Hematopoietic multipotent progenitor cell treated with erythropoietin and hydrocortisone succinate and interleukin-3 and kit ligand, for 15 days (in vitro differentiated cells): Measurements from ENCODE around the gene SPRED2.

Source experiments
- DNase-seq: peaks from one replicate; pipeline ENCODE4 v3.0.0-alpha.2; 2015; ENCODE audit warnings: low spot score

The SPRED2 gene, protein sequence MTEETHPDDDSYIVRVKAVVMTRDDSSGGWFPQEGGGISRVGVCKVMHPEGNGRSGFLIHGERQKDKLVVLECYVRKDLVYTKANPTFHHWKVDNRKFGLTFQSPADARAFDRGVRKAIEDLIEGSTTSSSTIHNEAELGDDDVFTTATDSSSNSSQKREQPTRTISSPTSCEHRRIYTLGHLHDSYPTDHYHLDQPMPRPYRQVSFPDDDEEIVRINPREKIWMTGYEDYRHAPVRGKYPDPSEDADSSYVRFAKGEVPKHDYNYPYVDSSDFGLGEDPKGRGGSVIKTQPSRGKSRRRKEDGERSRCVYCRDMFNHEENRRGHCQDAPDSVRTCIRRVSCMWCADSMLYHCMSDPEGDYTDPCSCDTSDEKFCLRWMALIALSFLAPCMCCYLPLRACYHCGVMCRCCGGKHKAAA

GRCh38 chr2:65432227-65433190 is at the start of gene SPRED2:
TSS of gene SPRED2 (minus strand) at chr2:65432599. CDS start at chr2:65431987, 612 bp downstream.
- peak; percentile 80 for DNase-seq

- no peak for DNase-seq
These were observed 49.6 kb upstream of the SPRED2 start for GRCh38 chr2:65481961-65482360.

DNA sequence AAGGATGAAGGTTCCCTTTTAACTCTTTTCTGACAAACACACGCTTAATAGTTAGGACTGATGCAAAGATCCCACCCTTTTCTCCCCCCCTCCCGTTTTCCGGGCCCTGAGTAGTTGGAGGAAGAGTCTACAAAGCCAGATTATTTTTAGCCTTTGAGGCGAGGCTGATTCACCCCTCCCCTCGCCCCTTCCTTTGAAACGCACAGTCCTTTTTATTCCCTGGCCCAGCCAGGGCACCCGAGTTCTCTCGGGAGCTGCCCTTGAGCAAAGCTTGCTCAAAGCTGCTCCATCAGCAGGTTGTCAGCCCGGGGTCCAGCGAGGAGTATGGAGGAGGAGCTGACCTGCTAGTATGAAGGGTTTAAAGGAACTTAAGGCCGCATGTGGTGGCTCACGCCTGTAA is 47.1 kb upstream of the SPRED2 start:
- no peak for DNase-seq

GRCh38 chr2:65478498-65479135 is 46.2 kb upstream of the SPRED2 start:
- DNase-seq: no peak

GRCh38 chr2:65477590-65477989 is 45.2 kb upstream of the SPRED2 start:
- no peak for DNase-seq

DNA sequence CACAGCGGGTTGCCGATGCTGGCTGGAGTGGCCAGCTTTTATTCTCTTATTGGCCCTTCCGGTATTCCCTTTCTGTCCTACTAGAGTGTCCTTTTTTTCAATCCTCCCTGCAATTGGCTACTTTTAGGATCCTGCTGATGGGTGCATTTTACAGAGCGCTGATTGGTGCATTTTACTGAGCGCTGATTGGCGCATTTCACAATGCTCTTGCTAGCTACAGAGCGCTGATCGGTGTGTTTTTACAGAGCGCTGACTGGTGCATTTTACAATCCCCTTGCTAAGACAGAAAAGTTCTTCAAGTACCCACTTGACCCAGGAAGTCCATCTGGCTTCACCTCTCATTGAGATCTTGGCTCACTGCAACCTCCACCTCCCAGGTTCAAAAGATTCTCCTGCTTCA is 44.4 kb upstream of the SPRED2 start:
- no peak for DNase-seq

GRCh38 chr2:65475000-65475399 is 42.6 kb upstream of the SPRED2 start:
- DNase-seq: no peak

DNA sequence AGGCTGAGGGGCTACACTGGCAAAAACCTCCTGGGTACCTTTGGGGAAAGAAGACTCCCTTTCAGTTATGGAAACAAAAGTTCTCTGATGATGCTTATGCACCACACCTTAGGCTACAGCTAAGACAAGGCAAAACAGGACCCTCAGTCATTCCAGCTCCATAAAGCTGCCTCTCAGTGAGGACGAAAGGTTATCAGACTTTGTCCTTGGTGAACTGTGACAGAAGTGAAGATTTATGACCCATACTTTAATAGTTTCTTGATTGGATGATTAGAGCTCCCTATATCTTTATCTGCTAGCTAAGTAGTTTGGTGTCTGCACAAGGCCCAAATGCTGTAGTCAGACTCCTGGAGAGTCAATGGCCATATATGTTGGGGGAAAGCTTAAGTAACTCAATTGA is 40.6 kb upstream of the SPRED2 start:
- DNase-seq: no peak

DNA sequence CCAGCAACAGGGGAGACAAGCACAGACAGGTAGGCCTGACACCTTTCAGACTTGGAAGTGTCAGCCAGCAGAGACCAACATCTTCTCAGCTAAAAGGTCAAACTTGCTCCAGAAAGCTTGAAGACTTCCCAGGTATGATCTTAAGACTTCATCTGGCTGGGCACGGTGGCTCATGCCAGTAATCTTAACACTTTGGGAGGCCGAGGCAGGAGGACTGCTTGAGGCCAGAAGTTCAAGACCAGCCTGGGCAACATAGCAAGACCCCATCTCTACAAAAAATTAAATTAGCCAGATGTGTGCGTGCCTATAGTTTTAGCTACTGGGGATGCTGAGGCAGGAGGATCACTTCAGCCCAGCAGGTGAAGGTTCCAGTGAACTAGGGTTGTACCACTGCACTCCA is 39.0 kb upstream of the SPRED2 start:
- no peak for DNase-seq

GRCh38 chr2:65466551-65466950 is 34.2 kb upstream of the SPRED2 start:
- no peak for DNase-seq

- no peak for DNase-seq
These were observed 33.5 kb upstream of the SPRED2 start for GRCh38 chr2:65465857-65466256.

GRCh38 chr2:65465124-65465523 is 32.7 kb upstream of the SPRED2 start:
- no peak for DNase-seq

GRCh38 chr2:65464604-65465003 is 32.2 kb upstream of the SPRED2 start:
- DNase-seq: no peak

DNA sequence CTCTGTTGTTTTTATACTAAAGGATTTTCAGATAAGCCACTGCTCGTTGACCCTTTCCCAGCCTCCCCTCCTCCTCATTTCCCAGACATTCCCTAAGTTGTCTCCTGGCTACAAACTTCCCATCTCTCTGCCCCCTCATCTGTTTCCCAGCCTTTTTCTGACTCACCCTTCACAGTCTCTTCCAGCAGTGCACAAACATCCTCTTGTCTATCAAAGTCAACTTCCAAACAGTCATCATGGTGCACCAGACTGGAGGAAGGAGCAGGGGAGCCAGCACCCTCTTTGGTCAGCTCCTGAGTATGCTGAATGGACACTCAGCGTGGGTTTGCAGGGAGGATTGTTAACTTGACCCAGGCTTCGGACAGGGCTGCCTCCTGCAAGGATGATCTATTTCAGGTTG is 26.6 kb upstream of the SPRED2 start:
- DNase-seq: no peak

DNA sequence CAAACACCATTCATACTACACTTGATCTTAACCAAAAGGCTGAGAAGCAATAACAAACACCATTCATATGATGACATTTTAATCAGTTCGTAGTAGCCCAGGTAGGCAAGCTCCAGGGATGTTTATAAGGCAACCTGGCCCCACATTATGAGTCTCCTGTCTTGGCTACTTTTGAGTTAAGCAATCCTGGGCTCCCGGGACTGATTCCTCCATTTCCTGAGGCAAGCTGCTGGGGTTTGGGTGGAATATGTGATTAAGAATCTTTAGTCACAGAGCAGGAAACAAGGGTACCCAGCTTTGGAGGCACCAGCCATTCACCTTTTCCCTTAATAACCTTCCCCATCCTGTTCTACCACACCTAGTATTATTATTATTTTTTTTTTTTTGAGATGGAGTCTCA is 24.5 kb upstream of the SPRED2 start:
- no peak for DNase-seq

- no peak for DNase-seq
These were observed 23.7 kb upstream of the SPRED2 start for GRCh38 chr2:65456064-65456463.

GRCh38 chr2:65453916-65454315 is 21.5 kb upstream of the SPRED2 start:
- DNase-seq: no peak

DNA sequence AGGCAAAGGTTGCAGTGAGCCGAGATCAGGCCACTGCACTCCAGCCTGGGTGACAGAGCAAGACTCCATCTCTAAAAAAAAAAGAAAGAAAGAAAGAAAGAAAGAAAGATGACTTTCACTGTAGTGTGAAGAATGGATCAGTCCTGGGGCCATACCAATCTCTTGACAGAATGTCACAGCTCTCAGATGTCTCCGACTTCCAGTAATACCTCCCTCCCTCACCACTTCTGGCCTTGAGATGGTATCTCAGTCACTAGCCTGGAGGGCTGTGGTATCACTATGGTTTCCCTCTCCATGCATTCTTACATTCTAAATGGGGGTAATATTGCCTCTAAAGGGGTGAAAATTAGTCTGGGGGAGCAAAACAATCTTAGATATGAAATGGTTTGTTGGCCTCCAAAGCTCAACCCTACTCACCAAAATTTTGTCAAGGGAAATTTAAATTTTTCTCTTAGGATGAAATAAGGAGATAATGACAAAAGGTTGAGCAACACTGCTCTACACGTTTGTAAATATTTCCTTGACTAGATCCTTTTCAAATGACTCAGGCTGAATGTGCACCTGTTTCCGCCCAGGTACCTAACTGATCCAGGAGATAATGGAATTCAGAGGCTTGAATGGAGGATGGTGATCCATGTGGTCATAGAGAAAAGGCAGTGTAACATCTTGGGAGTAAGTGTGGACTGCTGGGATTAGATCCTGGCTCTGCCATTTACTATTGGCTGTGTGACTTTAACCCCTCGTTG is 19.9 kb upstream of the SPRED2 start:
- no peak for DNase-seq

GRCh38 chr2:65450810-65451209 is 18.4 kb upstream of the SPRED2 start:
- DNase-seq: no peak

- DNase-seq: no peak
These were observed 18.0 kb upstream of the SPRED2 start for GRCh38 chr2:65450393-65450792.

DNA sequence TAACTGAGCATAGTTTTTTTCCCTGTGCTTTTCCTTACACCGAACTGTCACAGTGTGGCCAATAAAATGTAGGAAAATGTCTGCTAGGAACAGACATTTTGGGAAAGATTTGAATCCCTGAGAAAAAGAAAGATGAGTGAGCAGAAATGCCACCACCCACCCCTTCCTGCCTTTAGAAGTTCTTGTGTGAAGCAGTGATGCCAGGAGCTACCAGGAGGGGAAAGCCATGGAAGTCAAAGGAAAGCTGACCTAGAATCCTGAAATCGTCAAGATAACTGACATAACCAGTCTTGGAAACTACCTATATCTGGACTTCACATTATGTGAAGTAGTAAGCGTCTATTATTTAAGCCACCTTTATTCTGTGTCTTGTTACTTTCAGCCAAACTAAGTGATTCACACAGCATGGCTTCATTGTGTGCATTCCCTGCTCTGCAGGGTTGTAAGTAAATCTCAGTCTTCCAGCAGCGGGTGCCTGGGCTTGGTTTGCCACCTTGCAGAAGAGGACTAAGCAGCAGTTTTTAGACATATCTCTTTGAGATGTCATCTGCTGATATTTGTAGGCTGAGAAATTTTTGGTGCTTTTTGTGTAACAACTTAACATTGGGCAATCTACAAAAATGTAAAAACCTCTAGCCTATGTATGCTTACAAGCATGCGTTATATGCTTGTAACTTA is 11.2 kb upstream of the SPRED2 start:
- DNase-seq: no peak
